Duodenal mucosa (tissue), 2 donors: ENCODE data around the gene CSNK2A3.

Experiments used
- H3K27ac ChIP-seq: one replicate; pipeline ENCODE4 v1.7.0; 2013; ENCODE audit warnings: low read depth, low read length
- H3K27me3 ChIP-seq, 2 donors: one replicate each; pipeline ENCODE4 v1.7.0; 2013; ENCODE audit warnings: low read length in 2 of 2, control low read depth in 1 of 2; ENCODE audit not compliant: insufficient read depth in 2 of 2, control insufficient read depth in 1 of 2
- H3K36me3 ChIP-seq, 2 donors: one replicate each; pipeline ENCODE4 v1.7.0; 2013; ENCODE audit warnings: low read length in 2 of 2, control low read depth in 1 of 2; ENCODE audit not compliant: insufficient read depth in 2 of 2, control insufficient read depth in 1 of 2
- H3K4me1 ChIP-seq, 2 donors: one replicate each; pipeline ENCODE4 v1.7.0; 2013; ENCODE audit warnings: low read length in 2 of 2, control low read depth in 1 of 2; ENCODE audit not compliant: insufficient read depth in 2 of 2, control insufficient read depth in 1 of 2
- H3K4me3 ChIP-seq, 2 donors: one replicate each; pipeline ENCODE4 v1.7.0; 2013; ENCODE audit warnings: low read length in 2 of 2, low read depth in 1 of 2
- H3K9ac ChIP-seq, 2 donors: one replicate each; pipeline ENCODE4 v1.7.0; 2013; ENCODE audit warnings: low read length in 2 of 2, low read depth in 1 of 2
- H3K9me3 ChIP-seq, 2 donors: one replicate each; pipeline ENCODE4 v1.7.0; 2013; ENCODE audit warnings: low read length in 2 of 2, control low read depth in 1 of 2; ENCODE audit not compliant: control insufficient read depth in 1 of 2

Gene CSNK2A3

DNA sequence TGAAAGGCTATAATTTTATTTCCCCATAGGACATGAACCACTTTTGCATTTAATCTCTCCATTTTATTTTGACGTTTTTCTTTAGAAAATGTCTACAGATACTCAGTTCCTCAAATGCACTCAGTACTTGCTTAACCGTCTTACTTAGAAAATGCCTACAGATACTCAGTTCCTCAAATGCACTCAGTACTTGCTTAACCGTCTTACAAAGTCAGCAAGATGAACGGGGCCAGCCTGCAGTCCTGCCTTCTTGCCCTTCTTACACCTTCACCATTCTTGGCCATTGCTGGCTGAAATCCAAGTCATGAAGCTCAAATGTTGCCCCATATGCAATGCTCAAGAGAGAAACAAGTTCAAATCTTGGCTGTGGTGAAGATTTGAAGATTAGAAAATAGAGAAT lies 34.1 kb downstream of the CSNK2A3 start:
- Histone ChIP-seq H3K4me3 (no peak overlapping the region), H3K4me1 (no peaks in the 10 kb centered on the region), H3K27ac (no peak overlapping the region), H3K9me3 (no peaks in the 10 kb centered on the region), H3K9ac (no peak overlapping the region), H3K36me3 (no peaks in the 10 kb centered on the region), H3K27me3 (no peaks in the 10 kb centered on the region)

DNA sequence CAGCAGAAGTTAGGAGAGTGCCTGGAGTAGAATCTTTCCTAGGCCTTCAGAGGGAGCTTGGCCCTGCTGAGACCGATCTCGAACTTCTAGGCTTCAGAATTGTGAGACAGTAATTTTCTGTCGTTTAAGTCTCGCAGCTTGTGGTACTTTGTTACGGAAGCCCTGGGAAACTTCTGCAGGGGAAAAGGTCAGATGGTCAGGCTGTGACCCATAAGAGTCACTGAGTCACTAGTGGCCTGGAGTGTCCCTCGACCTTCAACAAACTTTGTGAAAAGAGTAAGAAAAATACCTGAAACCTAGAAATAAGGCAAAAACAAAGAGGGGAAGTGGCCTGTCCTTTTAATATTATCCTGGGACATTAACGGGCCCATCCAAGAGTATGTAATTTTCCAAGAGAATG lies 34.6 kb downstream of the CSNK2A3 start:
- no peak overlapping the region for H3K9ac ChIP-seq
- H3K27ac ChIP-seq, result no peak overlapping the region
- no peaks in the 10 kb centered on the region for H3K27me3 ChIP-seq
- no peaks in the 10 kb centered on the region for H3K4me1 ChIP-seq
- H3K36me3 ChIP-seq, result no peaks in the 10 kb centered on the region
- no peak overlapping the region for H3K4me3 ChIP-seq
- H3K9me3 ChIP-seq, result no peaks in the 10 kb centered on the region

DNA sequence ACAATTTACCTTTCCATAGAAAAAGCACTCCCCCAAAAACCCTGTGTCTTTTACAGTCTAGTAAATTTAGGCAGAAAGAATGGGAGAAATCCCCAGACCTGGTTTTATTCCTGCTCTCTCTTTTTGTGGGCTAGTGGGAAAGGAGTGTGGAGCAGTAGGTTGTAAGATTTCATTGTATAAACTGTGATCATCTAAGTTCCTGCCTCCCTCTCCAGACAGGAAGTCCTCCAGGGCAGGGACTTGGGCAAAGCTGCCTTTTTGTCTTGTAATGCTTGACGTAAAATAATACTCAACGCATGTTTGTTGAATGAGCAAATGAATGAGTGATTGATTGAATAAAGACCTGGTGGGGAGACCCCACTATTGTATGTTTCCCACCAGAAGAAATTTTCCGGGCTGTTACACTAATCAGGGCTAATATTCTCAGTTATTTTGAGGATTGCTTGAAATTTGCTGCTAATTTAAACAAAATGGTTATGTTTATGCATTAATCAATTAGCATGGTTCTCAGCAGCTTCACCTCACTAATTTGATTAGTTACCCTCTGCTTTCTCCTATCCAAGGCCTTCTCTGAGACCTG lies 36.3 kb downstream of the CSNK2A3 start:
- H3K4me3 ChIP-seq, result no peak overlapping the region
- no peak overlapping the region for H3K9ac ChIP-seq
- no peaks in the 10 kb centered on the region for H3K36me3 ChIP-seq
- H3K27me3 ChIP-seq, result no peaks in the 10 kb centered on the region
- no peaks in the 10 kb centered on the region for H3K4me1 ChIP-seq
- H3K27ac ChIP-seq, result no peak overlapping the region
- H3K9me3 ChIP-seq, result no peaks in the 10 kb centered on the region

DNA sequence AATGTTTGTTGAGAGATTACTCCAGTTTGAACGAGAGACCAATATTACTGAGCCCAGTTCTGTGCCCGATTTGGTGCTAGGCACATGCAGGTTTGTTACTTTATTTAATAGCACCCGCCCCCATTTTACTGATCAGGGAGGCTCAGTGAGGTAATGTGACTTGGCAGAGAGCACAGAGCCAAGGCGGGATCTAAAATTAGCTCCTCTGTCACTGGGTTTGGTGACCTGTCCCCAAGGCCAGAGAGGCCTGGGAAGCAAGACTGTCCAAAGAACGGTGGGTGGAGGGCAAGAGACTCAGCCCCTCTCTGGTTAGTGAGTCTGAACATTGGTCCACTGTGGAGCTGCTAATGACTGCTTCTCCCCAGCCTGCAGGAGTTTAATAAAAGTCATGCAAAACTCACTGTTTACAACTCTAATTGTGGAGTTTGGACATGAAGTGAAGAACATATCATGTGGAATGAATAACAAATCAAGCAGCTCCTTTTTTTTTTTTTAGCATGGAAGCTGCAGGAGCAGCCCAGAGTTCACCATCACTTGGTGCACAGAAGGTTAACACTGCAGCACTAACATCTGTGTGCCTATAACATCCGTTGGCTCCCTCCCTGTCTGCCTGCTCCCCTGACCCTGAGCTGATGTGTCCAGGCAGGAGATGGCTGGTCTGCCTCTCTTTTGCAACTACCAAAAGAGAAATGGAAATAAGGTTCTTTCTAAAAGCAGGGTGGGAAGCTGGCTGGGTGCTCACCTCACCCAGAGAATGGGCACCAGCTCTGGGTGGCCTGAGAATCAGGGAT lies 39.0 kb downstream of the CSNK2A3 start:
- H3K27me3 ChIP-seq, result no peaks in the 10 kb centered on the region
- no peak overlapping the region for H3K4me3 ChIP-seq
- no peaks in the 10 kb centered on the region for H3K36me3 ChIP-seq
- no peak overlapping the region for H3K9ac ChIP-seq
- H3K27ac ChIP-seq, result no peak overlapping the region
- no peaks in the 10 kb centered on the region for H3K9me3 ChIP-seq
- no peaks in the 10 kb centered on the region for H3K4me1 ChIP-seq

DNA sequence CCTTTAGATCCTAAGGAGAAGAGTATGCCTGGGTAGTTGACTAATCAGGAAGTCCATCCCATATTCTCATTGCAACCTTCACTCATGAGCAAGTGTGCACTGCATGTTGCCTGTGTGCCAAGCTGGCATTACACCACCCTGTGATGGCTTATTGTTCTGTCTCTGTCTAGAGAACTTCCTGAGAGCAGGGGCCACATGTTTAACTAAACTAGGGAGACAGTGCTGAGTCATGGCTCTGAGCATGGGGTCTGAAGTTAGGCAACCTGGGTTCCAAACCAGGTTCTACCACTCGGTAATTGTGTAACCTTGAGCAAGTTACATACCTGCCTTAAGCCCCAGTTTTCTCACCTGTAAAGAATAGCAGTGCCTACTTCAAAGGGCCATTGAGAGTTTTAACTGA lies 39.6 kb downstream of the CSNK2A3 start:
- Histone ChIP-seq H3K9ac (no peak overlapping the region), H3K36me3 (no peaks in the 10 kb centered on the region), H3K27me3 (no peaks in the 10 kb centered on the region), H3K4me1 (no peaks in the 10 kb centered on the region), H3K9me3 (no peaks in the 10 kb centered on the region), H3K4me3 (no peak overlapping the region), H3K27ac (no peak overlapping the region)

DNA sequence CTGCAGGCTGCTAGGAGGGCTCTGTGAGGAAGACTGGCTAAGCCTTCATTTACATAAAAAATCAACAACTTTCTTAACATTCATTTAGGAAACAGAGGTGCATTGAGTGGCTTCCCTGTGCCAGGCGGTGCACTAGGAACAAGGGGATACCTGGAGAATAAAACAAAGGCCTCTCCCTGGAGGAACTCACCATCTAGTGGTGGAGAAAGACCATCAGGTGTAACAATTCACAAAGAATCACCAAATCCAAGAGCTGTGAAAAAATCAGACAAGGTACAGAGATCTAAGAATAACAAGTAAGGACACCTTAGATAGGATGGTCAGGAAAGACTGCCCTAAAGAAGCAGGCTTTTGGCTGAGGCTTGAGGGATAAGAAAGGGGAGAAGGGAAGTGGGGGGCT lies 40.3 kb downstream of the CSNK2A3 start:
- Histone ChIP-seq H3K9me3 (no peaks in the 10 kb centered on the region), H3K27me3 (no peaks in the 10 kb centered on the region), H3K4me1 (no peaks in the 10 kb centered on the region), H3K36me3 (no peaks in the 10 kb centered on the region), H3K27ac (no peak overlapping the region), H3K4me3 (no peak overlapping the region), H3K9ac (no peak overlapping the region)

DNA sequence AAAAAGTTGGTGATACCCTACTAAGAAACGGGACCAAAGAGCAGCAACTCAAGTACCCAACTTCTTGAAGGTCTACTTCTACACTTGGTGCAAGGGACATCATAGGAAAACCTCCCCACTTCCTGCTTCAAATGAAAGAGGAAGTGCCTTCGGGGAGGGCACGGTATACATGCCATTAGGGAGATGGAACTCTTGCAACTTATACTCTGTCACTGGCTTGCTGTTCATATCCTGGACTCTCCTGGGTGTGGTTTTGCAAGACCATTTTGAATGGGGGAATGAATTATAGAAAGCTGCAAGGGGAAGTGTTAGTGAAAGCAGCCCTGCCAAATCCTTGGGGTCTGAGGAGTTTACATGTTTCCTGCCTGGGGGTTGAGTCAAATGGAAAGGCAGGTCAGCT lies 41.9 kb downstream of the CSNK2A3 start:
- Histone ChIP-seq H3K27me3 (no peaks in the 10 kb centered on the region), H3K4me1 (no peaks in the 10 kb centered on the region), H3K9ac (no peak overlapping the region), H3K9me3 (no peaks in the 10 kb centered on the region), H3K4me3 (no peak overlapping the region), H3K36me3 (no peaks in the 10 kb centered on the region), H3K27ac (no peak overlapping the region)

DNA sequence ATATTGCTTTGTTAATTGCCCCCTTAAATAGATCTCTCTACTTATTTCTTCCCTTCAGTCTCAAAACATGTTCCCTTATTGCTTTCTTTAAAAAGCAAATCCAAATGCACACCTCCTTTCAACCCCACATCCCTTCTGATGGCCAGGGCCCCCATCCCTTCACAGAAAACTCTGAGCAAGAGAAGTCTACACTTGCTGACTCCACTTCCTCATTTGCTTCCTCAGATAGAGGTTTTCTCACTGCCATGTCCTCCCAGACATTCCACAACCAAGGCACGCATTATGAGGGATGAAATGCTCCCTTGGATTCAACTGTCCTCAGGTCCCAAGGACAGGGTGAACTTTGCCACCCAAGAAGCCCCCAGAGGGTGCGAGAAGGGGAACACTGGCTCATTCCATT lies 43.1 kb downstream of the CSNK2A3 start:
- no peaks in the 10 kb centered on the region for H3K9me3 ChIP-seq
- no peak overlapping the region for H3K27ac ChIP-seq
- no peaks in the 10 kb centered on the region for H3K36me3 ChIP-seq
- no peak overlapping the region for H3K4me3 ChIP-seq
- no peaks in the 10 kb centered on the region for H3K4me1 ChIP-seq
- no peak overlapping the region for H3K9ac ChIP-seq
- no peaks in the 10 kb centered on the region for H3K27me3 ChIP-seq

DNA sequence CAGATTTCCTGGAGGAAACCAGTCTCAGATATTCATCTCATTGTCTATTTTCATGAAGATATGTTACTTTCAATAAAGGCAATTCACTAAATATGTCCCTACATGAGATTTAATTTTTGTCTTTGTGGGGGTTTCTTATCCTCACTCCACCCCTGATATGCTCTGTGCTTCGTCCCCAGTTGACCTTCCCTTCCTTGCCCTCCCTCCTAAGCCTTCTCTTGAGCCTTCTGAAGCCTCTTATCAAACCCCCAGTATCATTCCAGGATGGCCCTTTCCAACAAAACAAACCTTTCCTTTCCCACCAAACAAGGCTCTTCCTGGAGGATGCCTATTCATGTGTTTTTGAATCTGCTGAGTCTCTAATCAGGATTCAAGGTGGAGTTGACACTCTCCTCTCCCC lies 44.8 kb downstream of the CSNK2A3 start:
- Histone ChIP-seq H3K36me3 (no peaks in the 10 kb centered on the region), H3K27ac (no peak overlapping the region), H3K9ac (no peak overlapping the region), H3K27me3 (no peaks in the 10 kb centered on the region), H3K4me3 (no peak overlapping the region), H3K9me3 (no peaks in the 10 kb centered on the region), H3K4me1 (no peaks in the 10 kb centered on the region)

DNA sequence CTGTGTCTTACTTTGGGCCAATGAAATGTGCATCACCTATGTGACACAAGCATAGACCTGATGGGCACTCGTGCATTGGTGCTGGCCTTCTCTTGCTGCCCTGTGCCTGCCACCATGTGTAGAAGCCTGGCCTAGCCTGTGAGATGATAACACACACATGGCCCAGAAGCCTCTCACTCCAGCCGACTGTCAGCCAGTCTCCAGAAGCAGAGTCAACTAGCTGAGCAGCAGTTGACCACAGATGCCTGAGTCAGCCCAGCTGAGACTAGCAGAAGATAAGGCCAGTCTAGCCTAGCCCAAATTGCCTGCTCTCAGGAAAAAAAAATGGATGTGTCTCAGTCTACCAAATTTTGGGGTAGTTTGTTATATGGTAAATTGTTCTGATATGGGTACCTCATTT lies 46.2 kb downstream of the CSNK2A3 start:
- Histone ChIP-seq H3K4me1 (no peaks in the 10 kb centered on the region), H3K27ac (no peak overlapping the region), H3K4me3 (no peak overlapping the region), H3K36me3 (no peaks in the 10 kb centered on the region), H3K9me3 (no peaks in the 10 kb centered on the region), H3K9ac (no peak overlapping the region), H3K27me3 (no peaks in the 10 kb centered on the region)
